GM20431 (cell line): ENCODE measurements around the gene TMEM218.

Experiments
- in situ Hi-C: fragments of 300-500 bp; cut with MseI, MboI; formaldehyde crosslinking; loops from one replicate; pipeline ENCODE4 v1.15.0; 2020; ENCODE audit warnings: low sequenced_read_pairs; ENCODE audit not compliant: unreplicated experiment

TMEM218 gene

GRCh38 chr11:125079151-125079877 is 32.1 kb downstream of the TMEM218 start:
- in situ Hi-C loops: no loop called here

- in situ Hi-C loops: no loop called here
Measured at GRCh38 chr11:125078516-125079140, 32.8 kb downstream of the TMEM218 start.

GRCh38 chr11:125078016-125078415 is 33.4 kb downstream of the TMEM218 start:
- in situ Hi-C loops: no loop called here

- in situ Hi-C loops: no loop called here
Measured at GRCh38 chr11:125076378-125076945, 35.0 kb downstream of the TMEM218 start.

GRCh38 chr11:125075900-125076317 is 35.5 kb downstream of the TMEM218 start:
- in situ Hi-C loops: no loop called here

GRCh38 chr11:125075242-125075625 is 36.2 kb downstream of the TMEM218 start:
- in situ Hi-C loops: no loop called here

- in situ Hi-C loops: no loop called here
Measured at GRCh38 chr11:125074511-125075241, 36.8 kb downstream of the TMEM218 start.

GRCh38 chr11:125073616-125074483 is 37.6 kb downstream of the TMEM218 start:
- in situ Hi-C loops: no loop called here

- in situ Hi-C loops: no loop called here
Measured at GRCh38 chr11:125072961-125073590, 38.4 kb downstream of the TMEM218 start.

- in situ Hi-C loops: no loop called here
Measured at GRCh38 chr11:125072218-125072960, 39.0 kb downstream of the TMEM218 start.

- in situ Hi-C loops: no loop called here
Measured at GRCh38 chr11:125071846-125072217, 39.6 kb downstream of the TMEM218 start.

- in situ Hi-C loops: no loop called here
Measured at GRCh38 chr11:125071435-125071834, 40.0 kb downstream of the TMEM218 start.

- in situ Hi-C loops: no loop called here
Measured at GRCh38 chr11:125070699-125071254, 40.6 kb downstream of the TMEM218 start.

GRCh38 chr11:125069796-125070195 is 41.6 kb downstream of the TMEM218 start:
- in situ Hi-C loops: no loop called here

GRCh38 chr11:125069008-125069407 is 42.4 kb downstream of the TMEM218 start:
- in situ Hi-C loops: no loop called here

GRCh38 chr11:125068368-125068767 is 43.1 kb downstream of the TMEM218 start:
- in situ Hi-C loops: no loop called here

GRCh38 chr11:125064070-125064469 is 47.4 kb downstream of the TMEM218 start:
- in situ Hi-C loops: no loop called here

GRCh38 chr11:125063429-125064043 is 47.9 kb downstream of the TMEM218 start:
- in situ Hi-C loops: no loop called here
